Retinal pigment epithelial cell (primary cell): ENCODE data around the gene ZNF669.
"Not testable (repeated sequence)": the region's sequence is repeated elsewhere in the genome, so short reads cannot be mapped to it uniquely, and the experiment has no call there.

Experiments
- DNase-seq: peaks from one replicate; pipeline ENCODE4 v3.0.0-alpha.2; 2010; ENCODE audit warnings: low read depth
- H3K4me3 ChIP-seq: 2 replicates; pipeline ENCODE4 v1.5.1; 2011; ENCODE audit warnings: mild to moderate bottlenecking, low read length, control low read depth, moderate library complexity
- TF ChIP-seq, protein P1 (sequence below): conservative IDR thresholded peaks from 2 replicates; pipeline ENCODE4 v1.5.1; 2011; ENCODE audit warnings: low read depth, low read length, control low read depth, inconsistent platforms

Gene ZNF669

DNA sequence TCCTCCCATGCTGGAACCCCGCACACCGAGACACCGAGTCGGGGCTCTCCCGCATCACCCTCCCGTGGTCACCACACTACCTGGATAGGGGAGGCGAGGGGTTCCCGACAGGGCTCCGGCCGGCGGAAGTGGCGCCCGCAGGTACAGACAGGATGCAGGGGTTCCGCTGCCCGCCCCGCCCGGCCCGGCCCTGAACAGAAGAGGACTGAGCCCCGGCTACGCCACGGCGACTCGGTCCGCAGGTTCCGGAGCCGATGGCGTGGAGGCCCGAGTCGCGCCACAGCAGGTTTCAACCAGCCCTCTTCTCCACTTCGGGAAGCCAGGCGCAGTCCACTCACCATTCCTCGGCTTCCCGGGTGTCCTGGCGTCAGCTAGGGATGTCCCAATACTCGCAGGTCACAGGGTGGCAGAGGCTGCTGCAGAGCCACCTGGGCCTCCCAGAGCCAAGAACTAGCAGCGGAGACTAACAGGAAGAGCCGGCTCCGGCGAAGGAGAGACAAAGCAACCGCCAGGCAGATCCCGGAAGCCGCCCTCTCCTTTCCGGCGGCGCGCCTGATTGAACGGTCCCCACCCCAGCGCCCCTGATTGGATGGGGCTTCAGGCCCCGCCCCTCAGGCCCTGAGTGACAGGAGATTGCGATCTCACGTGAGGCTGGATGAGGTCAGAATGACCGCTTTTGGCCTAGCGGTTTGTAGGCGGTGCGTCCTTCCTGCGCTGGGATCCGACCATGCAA is at the start of gene ZNF669:
Gene ZNF669, minus strand, starts transcription at position 498 of the 733 bp plus-strand sequence. Its CDS starts 157 bp downstream, at position 341.
- DNase-seq: peak; percentile 82
- H3K4me3 ChIP-seq: peak within 1 kb of the TSS; percentile 96
- TF ChIP-seq, protein P1, sequence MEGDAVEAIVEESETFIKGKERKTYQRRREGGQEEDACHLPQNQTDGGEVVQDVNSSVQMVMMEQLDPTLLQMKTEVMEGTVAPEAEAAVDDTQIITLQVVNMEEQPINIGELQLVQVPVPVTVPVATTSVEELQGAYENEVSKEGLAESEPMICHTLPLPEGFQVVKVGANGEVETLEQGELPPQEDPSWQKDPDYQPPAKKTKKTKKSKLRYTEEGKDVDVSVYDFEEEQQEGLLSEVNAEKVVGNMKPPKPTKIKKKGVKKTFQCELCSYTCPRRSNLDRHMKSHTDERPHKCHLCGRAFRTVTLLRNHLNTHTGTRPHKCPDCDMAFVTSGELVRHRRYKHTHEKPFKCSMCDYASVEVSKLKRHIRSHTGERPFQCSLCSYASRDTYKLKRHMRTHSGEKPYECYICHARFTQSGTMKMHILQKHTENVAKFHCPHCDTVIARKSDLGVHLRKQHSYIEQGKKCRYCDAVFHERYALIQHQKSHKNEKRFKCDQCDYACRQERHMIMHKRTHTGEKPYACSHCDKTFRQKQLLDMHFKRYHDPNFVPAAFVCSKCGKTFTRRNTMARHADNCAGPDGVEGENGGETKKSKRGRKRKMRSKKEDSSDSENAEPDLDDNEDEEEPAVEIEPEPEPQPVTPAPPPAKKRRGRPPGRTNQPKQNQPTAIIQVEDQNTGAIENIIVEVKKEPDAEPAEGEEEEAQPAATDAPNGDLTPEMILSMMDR: no peak

GRCh38 chr1:247147781-247148180 is 43.6 kb upstream of the ZNF669 start:
- TF ChIP-seq, protein P1: no peak
- H3K4me3 ChIP-seq: no peak overlapping the region
- DNase-seq: no peak

GRCh38 chr1:247147120-247147519 is 43.0 kb upstream of the ZNF669 start:
- H3K4me3 ChIP-seq, DNase-seq: not testable (repeated sequence)

DNA sequence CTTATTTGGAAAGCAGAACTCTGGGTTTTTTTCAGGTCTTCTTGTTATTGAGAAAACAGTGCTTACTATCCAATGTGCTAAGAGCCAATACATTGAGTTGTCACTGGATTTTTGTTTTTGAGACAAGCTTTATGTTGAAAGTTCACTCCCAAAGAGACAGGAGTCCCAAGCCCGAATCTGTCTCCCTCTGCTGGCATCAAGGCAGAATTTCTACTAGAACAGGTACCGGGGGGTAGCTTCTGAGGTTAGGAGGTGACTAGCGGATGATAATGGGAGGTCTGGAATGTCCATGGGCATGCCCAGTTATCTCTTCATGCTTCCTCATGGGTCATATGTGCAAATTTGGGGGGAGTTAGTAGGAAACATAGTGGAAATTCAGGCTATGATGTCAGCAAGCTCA is 42.5 kb upstream of the ZNF669 start:
- no peak for DNase-seq
- TF ChIP-seq, protein P1: peak; percentile 31
- no peak overlapping the region for H3K4me3 ChIP-seq

GRCh38 chr1:247145279-247145678 is 41.1 kb upstream of the ZNF669 start:
- no peak overlapping the region for H3K4me3 ChIP-seq
- TF ChIP-seq, protein P1: no peak
- DNase-seq: no peak

DNA sequence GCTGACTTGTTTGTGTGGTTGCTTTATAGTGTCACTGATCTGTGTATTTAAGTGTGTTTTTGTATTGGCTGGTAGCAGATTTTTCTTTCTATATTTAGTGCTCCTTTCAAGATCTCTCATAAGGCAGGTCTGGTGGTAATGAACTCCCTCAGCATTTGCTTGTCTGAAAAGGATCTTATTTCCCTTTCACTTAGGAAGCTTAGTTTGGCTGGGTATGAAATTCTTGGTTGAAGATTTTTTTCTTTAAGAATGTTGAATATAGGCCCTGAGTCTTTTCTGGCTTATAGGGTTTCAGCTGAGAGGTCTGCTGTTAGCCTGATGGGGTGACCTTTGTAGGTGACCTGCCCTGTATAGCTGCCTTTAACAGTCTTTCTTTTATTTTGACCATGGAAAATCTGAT is 35.4 kb upstream of the ZNF669 start:
- not testable (repeated sequence) for DNase-seq, H3K4me3 ChIP-seq

- no peak for DNase-seq
- no peak overlapping the region for H3K4me3 ChIP-seq
- TF ChIP-seq, protein P1: no peak
Measured at GRCh38 chr1:247131236-247131635, 27.1 kb upstream of the ZNF669 start.

DNA sequence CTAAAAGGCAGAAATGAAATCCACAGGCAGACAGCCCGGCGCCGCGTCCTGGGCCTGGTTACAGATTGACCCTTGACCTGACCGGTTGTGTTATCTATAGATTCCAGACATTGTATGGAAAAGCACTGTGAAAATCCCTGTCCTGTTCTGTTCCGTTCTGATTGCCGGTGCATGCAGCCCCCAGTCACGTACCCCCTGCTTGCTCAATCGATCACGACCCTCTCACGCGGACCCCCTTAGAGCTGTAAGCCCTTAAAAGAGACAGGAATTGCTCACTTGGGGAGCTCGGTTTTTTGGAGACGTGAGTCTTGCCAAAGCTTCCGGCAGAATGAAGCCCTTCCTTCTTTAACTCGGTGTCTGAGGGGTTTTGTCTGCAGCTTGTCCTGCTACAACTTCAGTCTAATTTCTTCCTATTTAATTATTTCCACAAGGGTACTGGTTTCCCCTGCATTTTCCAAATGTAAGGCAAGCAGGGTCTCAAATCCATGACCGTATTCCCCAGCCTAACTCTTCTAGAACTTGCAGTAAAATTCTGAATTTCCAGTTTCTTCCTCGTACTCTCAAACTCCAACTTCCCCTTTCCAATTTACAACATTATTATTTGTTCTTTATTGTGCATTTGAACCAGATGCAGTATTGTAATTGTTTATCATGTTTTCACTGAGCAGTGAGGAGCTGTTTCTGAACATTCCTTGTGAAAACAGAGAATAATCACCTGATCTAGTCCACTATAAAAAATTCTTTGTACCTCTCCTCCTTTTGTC is 23.5 kb upstream of the ZNF669 start:
- H3K4me3 ChIP-seq: peak overlapping the region; percentile 32

GRCh38 chr1:247126601-247127000 is 22.4 kb upstream of the ZNF669 start:
- DNase-seq: not testable (repeated sequence)

More for the DNA sequence above, 23.5 kb upstream of the ZNF669 start:
- not testable (repeated sequence) for DNase-seq

GRCh38 chr1:247126166-247126565 is 22.0 kb upstream of the ZNF669 start:
- not testable (repeated sequence) for DNase-seq, H3K4me3 ChIP-seq

More at GRCh38 chr1:247126601-247127000, 22.4 kb upstream of the ZNF669 start:
- not testable (repeated sequence) for H3K4me3 ChIP-seq
